D721Med (cell line): ENCODE data around the gene ZNF346.
A peak's percentile ranks its signal among the peaks of the same experiment; 100 is the strongest.

ENCODE experiments used
- DNase-seq: peaks from one replicate; pipeline ENCODE4 v3.0.0; 2011; ENCODE audit warnings: low spot score; ENCODE audit not compliant: insufficient read length
- FAIRE-seq: peaks from 2 replicates; lab custom pipeline; 2011; peaks lifted over from hg19 to GRCh38; lab: Jason Lieb, UNC
- CTCF ChIP-seq: IDR thresholded peaks from 2 replicates; pipeline ENCODE4 v1.5.1; 2012; ENCODE audit warnings: mild to moderate bottlenecking, control low read depth; ENCODE audit not compliant: insufficient read depth; ENCODE audit errors: missing control alignments

Gene ZNF346

GRCh38 chr5:177070536-177071191, 48.2 kb downstream of the ZNF346 start:
- FAIRE-seq: no peak
- no peak for TF ChIP-seq CTCF

GRCh38 chr5:177071666-177072385, 49.3 kb downstream of the ZNF346 start:
- peak; percentile 58 for DNase-seq
- TF ChIP-seq CTCF: peak; percentile 84
- no peak for FAIRE-seq

More at GRCh38 chr5:177070536-177071191, 48.2 kb downstream of the ZNF346 start:
- DNase-seq: peak; percentile 28

- TF ChIP-seq CTCF: no peak
- DNase-seq (no peak), FAIRE-seq (no peak)
Observed at GRCh38 chr5:177077335-177077734, 54.8 kb downstream of the ZNF346 start.

- DNase-seq: no peak
- no peak for FAIRE-seq
Observed at GRCh38 chr5:177079606-177080005, 57.1 kb downstream of the ZNF346 start.

GRCh38 chr5:177080265-177080664, 57.8 kb downstream of the ZNF346 start:
- TF ChIP-seq CTCF: no peak
- no peak for FAIRE-seq
- no peak for DNase-seq

More at GRCh38 chr5:177079606-177080005, 57.1 kb downstream of the ZNF346 start:
- no peak for TF ChIP-seq CTCF

GRCh38 chr5:177081859-177082258, 59.4 kb downstream of the ZNF346 start:
- DNase-seq (no peak), FAIRE-seq (no peak)
- no peak for TF ChIP-seq CTCF

GRCh38 chr5:177083357-177083756, 60.9 kb downstream of the ZNF346 start:
- TF ChIP-seq CTCF: no peak
- DNase-seq: no peak
- FAIRE-seq: no peak
